ENCODE results near the gene LINC01488. TPM values are rescaled to one million over a fixed set of nuclear protein-coding genes. Genes with fewer than 3 reads are reported as not detected.

Gene LINC01488
- total and polyA plus RNA-seq, 10 of the 15 experiments (the other 5 are each of a cell fraction or from before 2014, with no cell fraction given), result not detected

DNA sequence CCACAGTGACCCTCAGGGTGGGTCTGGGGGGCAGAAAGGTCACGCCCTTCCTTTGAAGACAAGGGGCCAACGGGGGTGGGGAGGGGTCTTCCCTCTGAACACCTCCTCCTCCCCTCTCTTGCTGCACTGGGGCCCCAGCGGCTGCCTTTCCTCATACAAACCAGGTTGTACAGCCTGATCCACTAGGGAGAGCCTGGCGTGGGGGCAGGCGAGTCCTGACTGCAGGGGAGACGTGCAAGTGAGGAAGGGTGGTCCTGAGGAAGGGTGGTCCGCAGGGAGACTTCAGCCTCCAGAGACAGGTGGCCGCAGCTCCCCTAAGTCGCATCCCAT, 43.6 kb upstream of the LINC01488 start:
- SMC1A ChIA-PET (ENCODE audit: uncharacterized antibody, unreplicated experiment), result no interaction called here
- H3K27me3 ChIP-seq (replicated peaks in 1 of 2; ENCODE audit: control insufficient read depth in 2 of 2, insufficient read depth in 2 of 2, low read length in 1 of 2), result peaks cover 0 to 2% of the 10 kb centered on the region in 2 experiments
- DNase-seq (ENCODE audit: low read depth, low spot score) (no peak), FAIRE-seq (no peak), ATAC-seq (no peak)
- POLR2A ChIA-PET, result no interaction called here
- H2AFZ ChIP-seq (ENCODE audit: control insufficient read depth, low read depth, low read length), result no peak overlapping the region
- H3K9ac ChIP-seq (ENCODE audit: control insufficient read depth, insufficient read depth, low read length), result no peak overlapping the region
- WGBS (ENCODE audit: insufficient coverage, insufficient replicate concordance, low lambda C conversion rate, missing lambda C conversion rate), result 28% methylated on average over 9 of the region's 9 CpGs
- H3K9me3 ChIP-seq (replicated peaks; ENCODE audit: control insufficient read depth, insufficient read depth, low read length), result no peaks in the 10 kb centered on the region
- H3K27ac ChIP-seq (ENCODE audit: control insufficient read depth, insufficient read depth), result no peak overlapping the region
- CTCF ChIA-PET, result no interaction called here
- TF ChIP-seq JUND (IDR thresholded peaks at IDR 0.05; ENCODE audit: low read depth, low read length) (no peak), STAT3 (IDR thresholded peaks at IDR 0.05; ENCODE audit: low read depth, low read length) (no peak)
- TF ChIP-seq, protein P1, sequence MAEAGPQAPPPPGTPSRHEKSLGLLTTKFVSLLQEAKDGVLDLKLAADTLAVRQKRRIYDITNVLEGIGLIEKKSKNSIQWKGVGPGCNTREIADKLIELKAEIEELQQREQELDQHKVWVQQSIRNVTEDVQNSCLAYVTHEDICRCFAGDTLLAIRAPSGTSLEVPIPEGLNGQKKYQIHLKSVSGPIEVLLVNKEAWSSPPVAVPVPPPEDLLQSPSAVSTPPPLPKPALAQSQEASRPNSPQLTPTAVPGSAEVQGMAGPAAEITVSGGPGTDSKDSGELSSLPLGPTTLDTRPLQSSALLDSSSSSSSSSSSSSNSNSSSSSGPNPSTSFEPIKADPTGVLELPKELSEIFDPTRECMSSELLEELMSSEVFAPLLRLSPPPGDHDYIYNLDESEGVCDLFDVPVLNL (IDR thresholded peaks at IDR 0.05; ENCODE audit: low read depth, low read length), result no peak
- TF ChIP-seq, protein P2, sequence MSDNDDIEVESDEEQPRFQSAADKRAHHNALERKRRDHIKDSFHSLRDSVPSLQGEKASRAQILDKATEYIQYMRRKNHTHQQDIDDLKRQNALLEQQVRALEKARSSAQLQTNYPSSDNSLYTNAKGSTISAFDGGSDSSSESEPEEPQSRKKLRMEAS (IDR thresholded peaks at IDR 0.05; ENCODE audit: low read depth, low read length), result no peak
- TF ChIP-seq, protein P3, sequence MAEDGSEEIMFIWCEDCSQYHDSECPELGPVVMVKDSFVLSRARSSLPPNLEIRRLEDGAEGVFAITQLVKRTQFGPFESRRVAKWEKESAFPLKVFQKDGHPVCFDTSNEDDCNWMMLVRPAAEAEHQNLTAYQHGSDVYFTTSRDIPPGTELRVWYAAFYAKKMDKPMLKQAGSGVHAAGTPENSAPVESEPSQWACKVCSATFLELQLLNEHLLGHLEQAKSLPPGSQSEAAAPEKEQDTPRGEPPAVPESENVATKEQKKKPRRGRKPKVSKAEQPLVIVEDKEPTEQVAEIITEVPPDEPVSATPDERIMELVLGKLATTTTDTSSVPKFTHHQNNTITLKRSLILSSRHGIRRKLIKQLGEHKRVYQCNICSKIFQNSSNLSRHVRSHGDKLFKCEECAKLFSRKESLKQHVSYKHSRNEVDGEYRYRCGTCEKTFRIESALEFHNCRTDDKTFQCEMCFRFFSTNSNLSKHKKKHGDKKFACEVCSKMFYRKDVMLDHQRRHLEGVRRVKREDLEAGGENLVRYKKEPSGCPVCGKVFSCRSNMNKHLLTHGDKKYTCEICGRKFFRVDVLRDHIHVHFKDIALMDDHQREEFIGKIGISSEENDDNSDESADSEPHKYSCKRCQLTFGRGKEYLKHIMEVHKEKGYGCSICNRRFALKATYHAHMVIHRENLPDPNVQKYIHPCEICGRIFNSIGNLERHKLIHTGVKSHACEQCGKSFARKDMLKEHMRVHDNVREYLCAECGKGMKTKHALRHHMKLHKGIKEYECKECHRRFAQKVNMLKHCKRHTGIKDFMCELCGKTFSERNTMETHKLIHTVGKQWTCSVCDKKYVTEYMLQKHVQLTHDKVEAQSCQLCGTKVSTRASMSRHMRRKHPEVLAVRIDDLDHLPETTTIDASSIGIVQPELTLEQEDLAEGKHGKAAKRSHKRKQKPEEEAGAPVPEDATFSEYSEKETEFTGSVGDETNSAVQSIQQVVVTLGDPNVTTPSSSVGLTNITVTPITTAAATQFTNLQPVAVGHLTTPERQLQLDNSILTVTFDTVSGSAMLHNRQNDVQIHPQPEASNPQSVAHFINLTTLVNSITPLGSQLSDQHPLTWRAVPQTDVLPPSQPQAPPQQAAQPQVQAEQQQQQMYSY (CRISPR knock-in tag; IDR thresholded peaks at IDR 0.05), result no peak
- intact Hi-C loops (cut with micrococcal nuclease; ENCODE audit: unreplicated experiment), result no loop called here
- no peak overlapping the region for H3K4me2 ChIP-seq (ENCODE audit: control insufficient read depth, insufficient read depth)
- no peaks in the 10 kb centered on the region for H4K20me1 ChIP-seq (ENCODE audit: control insufficient read depth, insufficient read depth)
- H3K36me3 ChIP-seq (ENCODE audit: control insufficient read depth in 2 of 2, insufficient read depth in 2 of 2, low read length in 1 of 2), result no peaks in the 10 kb centered on the region
- RAD21 ChIA-PET (ENCODE audit: unreplicated experiment), result no interaction called here
- in situ Hi-C loops (cut with MboI), result no loop called here
- H3K4me3 ChIP-seq, result no peak overlapping the region
- no peaks in the 10 kb centered on the region for H3K79me2 ChIP-seq (ENCODE audit: control insufficient read depth, insufficient read depth, low read length)
- peaks cover 13% of the 10 kb centered on the region for H3K4me1 ChIP-seq (ENCODE audit: control insufficient read depth, insufficient read depth, low read length)
- BruUV-seq (replicated peaks), result no TSS peak
